NCI-H82 treated with DMSO at 0.1 percent for 48 hours (cell line): ENCODE measurements around the gene MSANTD7.
"Not testable (repeated sequence)": the region's sequence is repeated elsewhere in the genome, so short reads cannot be mapped to it uniquely, and the experiment has no call there.

ENCODE experiments used
- DNase-seq: peaks from one replicate; lab custom pipeline; 2025; ENCODE audit not compliant: unreplicated experiment; lab: John Stamatoyannopoulos, UW

The MSANTD7 gene

GRCh38 chr10:14837003-14837756 is 926 bp upstream of the MSANTD7 start:
- no peak for DNase-seq

- no peak for DNase-seq
Measured at GRCh38 chr10:14838582-14839304, 637 bp downstream of the MSANTD7 start.

- no peak for DNase-seq
Measured at GRCh38 chr10:14839305-14839695, 1.2 kb downstream of the MSANTD7 start.

GRCh38 chr10:14840178-14840577 is 2.1 kb downstream of the MSANTD7 start:
- no peak for DNase-seq

GRCh38 chr10:14843327-14843988 is 5.4 kb downstream of the MSANTD7 start:
- no peak for DNase-seq

GRCh38 chr10:14844948-14845347 is 6.8 kb downstream of the MSANTD7 start:
- no peak for DNase-seq

- no peak for DNase-seq
Measured at GRCh38 chr10:14852236-14852635, 14.1 kb downstream of the MSANTD7 start.

GRCh38 chr10:14855453-14855852 is 17.3 kb downstream of the MSANTD7 start:
- DNase-seq, result no peak

GRCh38 chr10:14858338-14858960 is 20.3 kb downstream of the MSANTD7 start:
- DNase-seq, result peak; percentile 82

- no peak for DNase-seq
Measured at GRCh38 chr10:14859043-14859442, 20.9 kb downstream of the MSANTD7 start.

- DNase-seq, result no peak
Measured at GRCh38 chr10:14859775-14860174, 21.7 kb downstream of the MSANTD7 start.

GRCh38 chr10:14860791-14861190 is 22.7 kb downstream of the MSANTD7 start:
- DNase-seq, result no peak

GRCh38 chr10:14864466-14864865 is 26.4 kb downstream of the MSANTD7 start:
- not testable (repeated sequence) for DNase-seq

GRCh38 chr10:14864871-14865270 is 26.8 kb downstream of the MSANTD7 start:
- DNase-seq, result not testable (repeated sequence)

GRCh38 chr10:14873090-14873760 is 35.1 kb downstream of the MSANTD7 start:
- no peak for DNase-seq

- DNase-seq, result no peak
Measured at GRCh38 chr10:14875941-14876340, 37.8 kb downstream of the MSANTD7 start.

GRCh38 chr10:14876764-14877163 is 38.7 kb downstream of the MSANTD7 start:
- DNase-seq, result no peak

GRCh38 chr10:14878266-14879123 is 40.4 kb downstream of the MSANTD7 start, which contains the start of gene SUV39H2:
SUV39H2 (plus strand) TSS chr10:14878866; CDS start chr10:14878889, 23 bp downstream.
- DNase-seq, result peak; percentile 72

- no peak for DNase-seq
Measured at GRCh38 chr10:14879124-14879927, 41.2 kb downstream of the MSANTD7 start.
